ENCODE data around the gene IFT81.

GRCh38 chr12:110228756-110229155, 104.6 kb downstream of the IFT81 start:
- TF ChIP-seq POLR2A (IDR thresholded peaks at IDR 0.05; ENCODE audit: low read depth, low read length), result no peak
- no peak for TF ChIP-seq POLR2AphosphoS5 (IDR thresholded peaks at IDR 0.05; ENCODE audit: low read depth, low read length)

All from GM12892 (cell line).